MG63 (cell line): ENCODE measurements around the gene SPSB1. TPM values are rescaled to one million over a fixed set of nuclear protein-coding genes. Genes with fewer than 3 reads are reported as not detected.

ENCODE experiments used
- DNase-seq: peaks from one replicate; pipeline ENCODE4 v3.0.0-alpha.2; 2020
- H3K27me3 ChIP-seq: fragments of 250-450 bp; sonication (Bioruptor Pico); 2 replicates; pipeline ENCODE4 v1.5.1; 2020; ENCODE audit warnings: mild to moderate bottlenecking, moderate library complexity
- H3K36me3 ChIP-seq: fragments of 250-450 bp; sonication (Bioruptor Pico); 2 replicates; pipeline ENCODE4 v1.5.1; 2020; ENCODE audit warnings: mild to moderate bottlenecking, moderate library complexity
- H3K4me3 ChIP-seq: fragments of 250-450 bp; sonication (Bioruptor Pico); 2 replicates; pipeline ENCODE4 v1.5.1; 2020; ENCODE audit warnings: mild to moderate bottlenecking, moderate library complexity
- H3K9me3 ChIP-seq: fragments of 250-450 bp; sonication (Bioruptor Pico); 2 replicates; pipeline ENCODE4 v1.5.1; 2020; ENCODE audit warnings: mild to moderate bottlenecking, moderate library complexity
- total RNA-seq: library from RNA; depleted of rRNA; stranded (reverse); fragments of >200 nt; shearing (Covaris generic); gene quantifications from 2 replicates; pipeline ENCODE4 v1.2.3, GENCODE V29; 2014; ENCODE audit warnings: low replicate concordance

SPSB1 gene
- total RNA-seq, 1 experiment from 2014 or later, result 11.4 TPM

GRCh38 chr1:9305216-9305615 lies 12.5 kb downstream of the SPSB1 start:
- H3K36me3 ChIP-seq, result peaks cover 10% of the 10 kb centered on the region
- H3K9me3 ChIP-seq, result no peaks in the 10 kb centered on the region
- no peak for DNase-seq
- H3K27me3 ChIP-seq, result no peaks in the 10 kb centered on the region
- no peak overlapping the region for H3K4me3 ChIP-seq

DNA sequence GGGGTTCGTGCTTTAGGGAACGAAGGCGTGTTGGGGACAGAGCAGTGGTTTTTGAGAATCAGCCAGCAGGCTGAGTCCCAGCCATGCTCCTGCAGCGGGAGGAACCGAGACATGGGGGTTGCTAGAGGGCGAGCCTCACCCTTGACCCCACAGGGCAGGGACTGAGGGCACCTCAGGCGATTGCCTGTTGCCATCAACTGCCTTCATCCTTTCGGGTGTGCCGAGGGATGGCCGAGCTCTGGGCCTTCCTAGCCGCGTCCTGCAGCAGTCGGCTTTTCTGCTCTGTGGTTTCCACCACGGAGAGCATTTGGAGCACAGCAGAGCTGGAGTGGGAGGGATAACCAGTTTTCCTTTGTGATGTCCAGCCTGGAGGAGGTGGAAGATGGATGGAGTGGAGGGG lies 13.3 kb downstream of the SPSB1 start:
- no peak for DNase-seq
- Histone ChIP-seq H3K27me3 (no peaks in the 10 kb centered on the region), H3K36me3 (peaks cover 5% of the 10 kb centered on the region; the same call in 1 of the 2 replicates), H3K4me3 (no peak overlapping the region), H3K9me3 (no peaks in the 10 kb centered on the region)

DNA sequence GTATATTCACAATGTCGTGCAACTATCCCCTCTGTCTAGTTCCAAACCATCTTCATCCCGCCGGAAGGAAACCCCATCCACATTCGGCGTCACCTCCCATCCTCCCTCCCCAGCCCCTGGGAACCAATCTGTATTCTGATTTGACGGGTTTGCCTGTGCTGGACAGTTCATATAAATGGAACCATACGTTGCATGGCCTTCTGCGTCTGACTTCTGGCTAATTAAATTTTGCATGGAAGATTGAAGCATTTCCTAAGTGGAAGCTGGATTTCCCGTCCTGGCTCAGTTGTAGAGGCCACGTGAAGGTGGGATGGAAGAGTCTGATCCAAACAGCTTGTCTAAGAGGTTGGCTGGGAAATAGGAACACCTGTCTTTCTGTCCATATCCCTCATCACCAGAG lies 14.6 kb downstream of the SPSB1 start:
- H3K9me3 ChIP-seq, result no peaks in the 10 kb centered on the region
- no peak for DNase-seq
- no peaks in the 10 kb centered on the region for H3K36me3 ChIP-seq
- no peak overlapping the region for H3K4me3 ChIP-seq
- no peaks in the 10 kb centered on the region for H3K27me3 ChIP-seq

GRCh38 chr1:9308236-9308785 lies 15.6 kb downstream of the SPSB1 start:
- DNase-seq, result no peak
- no peaks in the 10 kb centered on the region for H3K27me3 ChIP-seq
- no peaks in the 10 kb centered on the region for H3K36me3 ChIP-seq
- no peaks in the 10 kb centered on the region for H3K9me3 ChIP-seq
- H3K4me3 ChIP-seq, result no peak overlapping the region

DNA sequence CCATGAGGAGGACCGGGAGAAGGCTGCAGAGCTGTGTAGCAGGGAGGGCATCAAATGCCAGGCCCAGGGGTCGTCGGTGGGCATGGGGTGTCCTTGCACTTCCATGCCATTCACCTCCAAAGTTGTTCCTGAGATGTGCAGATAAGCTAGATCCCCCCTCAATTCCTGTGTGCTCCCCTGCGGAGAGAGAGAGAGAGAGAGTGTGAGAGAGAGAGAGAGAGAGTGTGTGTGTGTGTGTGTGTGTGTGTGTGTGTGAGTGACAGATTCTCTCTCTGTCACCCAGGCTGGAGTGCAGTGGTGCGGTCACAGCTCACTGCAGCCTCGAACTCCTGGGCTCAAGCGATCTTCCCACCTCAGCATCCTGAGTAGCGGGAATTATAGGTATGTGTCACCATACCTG lies 16.4 kb downstream of the SPSB1 start:
- Histone ChIP-seq H3K9me3 (no peaks in the 10 kb centered on the region), H3K4me3 (no peak overlapping the region), H3K36me3 (no peaks in the 10 kb centered on the region), H3K27me3 (no peaks in the 10 kb centered on the region)
- DNase-seq, result no peak

DNA sequence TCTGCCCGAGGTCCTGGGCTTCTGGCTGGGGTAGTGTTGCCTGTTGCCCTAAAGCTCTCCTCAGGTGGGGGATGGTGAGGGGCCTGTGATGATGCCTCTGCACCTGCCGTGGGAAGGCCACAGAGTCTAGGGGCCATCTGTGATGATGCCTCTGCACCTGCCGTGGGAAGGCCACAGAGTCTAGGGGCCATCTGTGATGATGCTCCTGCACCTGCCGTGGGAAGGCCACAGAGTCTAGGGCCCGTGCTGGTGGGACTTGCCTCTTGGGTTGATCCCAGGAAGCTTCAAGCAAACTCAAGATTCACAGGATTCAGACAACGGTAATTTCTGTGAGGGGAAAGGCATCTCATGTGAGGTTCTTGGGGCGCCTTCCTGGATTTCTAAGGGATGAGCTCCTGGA lies 17.3 kb downstream of the SPSB1 start:
- no peak overlapping the region for H3K4me3 ChIP-seq
- H3K27me3 ChIP-seq, result no peaks in the 10 kb centered on the region
- no peak for DNase-seq
- H3K9me3 ChIP-seq, result no peaks in the 10 kb centered on the region
- H3K36me3 ChIP-seq, result no peaks in the 10 kb centered on the region

DNA sequence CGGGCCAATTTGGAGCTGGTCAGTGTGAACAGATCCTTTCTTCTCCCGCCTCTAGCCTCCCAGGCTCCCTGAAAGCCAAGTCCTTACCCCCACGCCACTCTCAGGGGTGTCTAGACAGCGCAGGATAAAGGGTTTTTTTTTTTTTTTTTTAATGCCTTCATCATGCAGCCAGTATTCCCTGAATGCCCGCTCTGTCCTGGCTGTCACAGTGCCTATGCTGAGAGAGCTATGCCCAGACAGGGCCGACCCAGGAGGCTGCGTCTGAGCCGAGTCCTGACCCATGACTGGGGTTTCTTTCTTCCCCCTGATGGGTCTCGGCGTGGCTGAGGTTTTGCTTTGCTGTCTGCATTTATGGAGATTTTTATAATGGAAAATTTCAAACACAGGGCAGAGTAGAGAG lies 18.3 kb downstream of the SPSB1 start:
- Histone ChIP-seq H3K9me3 (no peaks in the 10 kb centered on the region), H3K27me3 (no peaks in the 10 kb centered on the region), H3K4me3 (no peak overlapping the region), H3K36me3 (no peaks in the 10 kb centered on the region)
- DNase-seq, result no peak

DNA sequence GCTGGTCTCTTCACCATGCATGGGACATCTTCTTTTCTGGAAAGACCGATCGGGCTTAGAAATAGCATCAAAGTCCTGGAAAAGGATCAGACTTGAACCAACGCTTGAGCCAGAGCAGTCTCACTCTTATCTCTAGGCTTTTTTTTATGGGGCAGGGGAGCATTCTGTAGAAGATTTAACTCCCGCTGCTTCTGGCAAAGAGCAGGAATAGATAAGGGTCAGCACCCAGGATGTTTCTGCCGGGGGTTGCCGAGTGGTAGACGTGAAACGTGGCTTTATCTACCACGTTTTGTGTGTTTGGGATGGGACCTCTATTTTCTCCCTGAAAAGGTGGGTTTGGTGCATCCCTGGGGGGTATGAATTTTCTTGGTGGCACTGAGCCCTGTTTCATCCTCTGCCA lies 18.8 kb downstream of the SPSB1 start:
- H3K9me3 ChIP-seq, result no peaks in the 10 kb centered on the region
- H3K36me3 ChIP-seq, result no peaks in the 10 kb centered on the region
- H3K27me3 ChIP-seq, result no peaks in the 10 kb centered on the region
- no peak for DNase-seq
- H3K4me3 ChIP-seq, result no peak overlapping the region

- no peak for DNase-seq
- Histone ChIP-seq H3K36me3 (no peaks in the 10 kb centered on the region), H3K4me3 (no peak overlapping the region), H3K9me3 (no peaks in the 10 kb centered on the region), H3K27me3 (no peaks in the 10 kb centered on the region)
Measured at GRCh38 chr1:9312168-9312720, 19.6 kb downstream of the SPSB1 start.

DNA sequence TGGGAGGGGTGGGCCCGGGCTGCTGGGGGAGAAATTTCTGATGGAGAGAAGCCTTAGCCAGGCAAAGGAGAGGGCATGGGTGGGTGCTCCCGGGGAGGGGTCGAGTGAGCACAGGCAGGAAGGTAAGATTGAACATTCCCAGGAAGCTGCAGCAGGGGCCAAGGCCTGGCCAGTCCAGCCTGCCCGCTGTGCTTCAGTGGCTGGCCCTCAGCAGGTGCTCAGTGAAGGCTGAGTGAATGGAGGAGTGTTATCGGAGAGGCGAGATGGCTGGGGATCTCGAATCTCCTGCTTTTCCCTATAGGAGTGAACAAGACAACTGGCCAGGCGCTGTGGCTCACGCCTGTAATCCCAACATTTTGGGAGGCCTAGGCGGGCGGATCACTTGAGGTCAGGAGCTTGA lies 20.9 kb downstream of the SPSB1 start:
- no peaks in the 10 kb centered on the region for H3K9me3 ChIP-seq
- DNase-seq, result no peak
- no peaks in the 10 kb centered on the region for H3K27me3 ChIP-seq
- H3K36me3 ChIP-seq, result no peaks in the 10 kb centered on the region; the same call in 1 of the 2 replicates
- H3K4me3 ChIP-seq, result no peak overlapping the region

DNA sequence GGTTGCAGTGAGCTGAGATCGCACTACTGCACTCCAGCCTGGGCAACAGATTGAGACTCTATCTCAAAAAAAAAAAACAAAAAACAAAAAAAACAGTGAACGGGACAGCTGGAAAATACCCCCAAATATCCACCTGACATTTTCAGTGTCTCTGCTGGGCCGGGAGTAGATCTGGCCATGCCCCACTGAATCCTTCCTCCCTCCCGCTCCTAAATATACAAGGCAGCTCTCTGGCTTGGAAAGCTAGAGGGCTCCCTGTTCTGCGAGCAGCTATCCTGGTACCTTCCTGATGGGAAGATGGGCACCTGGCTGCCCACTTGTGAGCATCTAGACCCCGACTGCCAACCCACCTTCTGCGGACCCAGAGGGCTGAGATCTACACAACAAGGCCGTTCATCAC lies 21.4 kb downstream of the SPSB1 start:
- H3K36me3 ChIP-seq, result no peaks in the 10 kb centered on the region; the same call in 1 of the 2 replicates
- H3K27me3 ChIP-seq, result no peaks in the 10 kb centered on the region
- H3K9me3 ChIP-seq, result no peaks in the 10 kb centered on the region
- DNase-seq, result no peak
- H3K4me3 ChIP-seq, result no peak overlapping the region

- H3K4me3 ChIP-seq, result no peak overlapping the region
- H3K36me3 ChIP-seq, result no peaks in the 10 kb centered on the region; the same call in 1 of the 2 replicates
- DNase-seq, result no peak
- no peaks in the 10 kb centered on the region for H3K27me3 ChIP-seq
- no peaks in the 10 kb centered on the region for H3K9me3 ChIP-seq
Measured at GRCh38 chr1:9314711-9315379, 22.2 kb downstream of the SPSB1 start.

DNA sequence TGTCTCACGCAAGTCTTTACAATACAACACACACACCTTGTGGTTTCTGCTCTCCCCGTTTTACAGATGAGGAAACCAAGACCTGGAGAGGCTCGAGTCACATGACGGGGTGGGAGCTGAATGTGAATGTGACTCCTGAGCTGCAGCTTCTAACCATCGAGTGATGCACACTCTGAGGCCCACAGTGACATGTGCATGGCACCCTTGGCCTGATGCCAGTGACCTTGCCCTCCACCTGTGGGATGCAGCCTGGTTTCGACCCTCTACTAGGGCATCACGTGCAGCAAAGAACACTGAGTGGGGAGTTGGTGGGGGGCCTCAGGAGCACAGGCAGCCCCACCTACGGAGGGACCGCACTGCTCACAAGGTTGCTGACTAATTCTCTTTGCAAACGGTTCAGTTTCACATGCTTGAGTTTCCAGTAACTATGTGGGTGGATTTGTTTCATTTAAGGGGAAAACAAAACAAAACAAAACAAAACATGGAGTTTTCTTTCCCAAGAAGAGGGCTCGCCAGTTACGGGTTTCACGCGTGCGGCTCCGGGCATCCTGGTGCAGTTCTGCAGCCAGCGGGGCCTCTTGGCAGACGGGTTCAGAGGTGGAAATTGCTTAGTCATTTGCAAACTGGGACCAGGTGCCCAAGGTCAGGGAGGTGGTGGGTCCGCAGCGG lies 22.9 kb downstream of the SPSB1 start:
- H3K4me3 ChIP-seq, result no peak overlapping the region
- DNase-seq, result peak; percentile 52

GRCh38 chr1:9316080-9316444 lies 23.4 kb downstream of the SPSB1 start:
- DNase-seq, result peak; percentile 50
- no peaks in the 10 kb centered on the region; the same call in 1 of the 2 replicates for H3K36me3 ChIP-seq
- no peaks in the 10 kb centered on the region for H3K27me3 ChIP-seq
- H3K4me3 ChIP-seq, result no peak overlapping the region
- no peaks in the 10 kb centered on the region for H3K9me3 ChIP-seq

More for the DNA sequence above, 22.9 kb downstream of the SPSB1 start:
- Histone ChIP-seq H3K9me3 (no peaks in the 10 kb centered on the region), H3K36me3 (no peaks in the 10 kb centered on the region; the same call in 1 of the 2 replicates), H3K27me3 (no peaks in the 10 kb centered on the region)

- H3K4me3 ChIP-seq, result no peak overlapping the region
- H3K27me3 ChIP-seq, result no peaks in the 10 kb centered on the region
- no peaks in the 10 kb centered on the region; the same call in 1 of the 2 replicates for H3K36me3 ChIP-seq
- H3K9me3 ChIP-seq, result no peaks in the 10 kb centered on the region
- DNase-seq, result no peak
Measured at GRCh38 chr1:9316512-9316911, 23.8 kb downstream of the SPSB1 start.

DNA sequence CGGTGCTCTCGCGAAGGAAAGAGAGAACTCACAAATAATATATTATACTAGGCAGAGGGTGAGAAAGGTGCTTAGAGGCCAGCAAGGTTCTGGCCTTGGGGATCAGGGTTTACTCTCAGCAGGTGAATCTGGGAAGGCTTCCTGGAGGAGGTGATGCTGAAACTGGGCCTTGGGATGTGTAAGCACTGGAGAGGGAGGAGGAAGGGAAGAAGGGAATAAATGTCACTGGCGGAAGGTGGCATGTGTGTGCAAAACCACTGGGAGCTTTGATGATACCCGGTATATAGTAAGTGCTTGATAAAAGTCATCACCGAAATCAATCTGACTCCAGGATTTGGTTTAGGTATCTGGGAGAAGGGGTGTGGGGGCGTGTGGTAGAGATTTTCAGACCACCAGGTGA lies 24.4 kb downstream of the SPSB1 start:
- Histone ChIP-seq H3K4me3 (no peak overlapping the region), H3K9me3 (no peaks in the 10 kb centered on the region), H3K27me3 (no peaks in the 10 kb centered on the region), H3K36me3 (no peaks in the 10 kb centered on the region; the same call in 1 of the 2 replicates)
- DNase-seq, result no peak

DNA sequence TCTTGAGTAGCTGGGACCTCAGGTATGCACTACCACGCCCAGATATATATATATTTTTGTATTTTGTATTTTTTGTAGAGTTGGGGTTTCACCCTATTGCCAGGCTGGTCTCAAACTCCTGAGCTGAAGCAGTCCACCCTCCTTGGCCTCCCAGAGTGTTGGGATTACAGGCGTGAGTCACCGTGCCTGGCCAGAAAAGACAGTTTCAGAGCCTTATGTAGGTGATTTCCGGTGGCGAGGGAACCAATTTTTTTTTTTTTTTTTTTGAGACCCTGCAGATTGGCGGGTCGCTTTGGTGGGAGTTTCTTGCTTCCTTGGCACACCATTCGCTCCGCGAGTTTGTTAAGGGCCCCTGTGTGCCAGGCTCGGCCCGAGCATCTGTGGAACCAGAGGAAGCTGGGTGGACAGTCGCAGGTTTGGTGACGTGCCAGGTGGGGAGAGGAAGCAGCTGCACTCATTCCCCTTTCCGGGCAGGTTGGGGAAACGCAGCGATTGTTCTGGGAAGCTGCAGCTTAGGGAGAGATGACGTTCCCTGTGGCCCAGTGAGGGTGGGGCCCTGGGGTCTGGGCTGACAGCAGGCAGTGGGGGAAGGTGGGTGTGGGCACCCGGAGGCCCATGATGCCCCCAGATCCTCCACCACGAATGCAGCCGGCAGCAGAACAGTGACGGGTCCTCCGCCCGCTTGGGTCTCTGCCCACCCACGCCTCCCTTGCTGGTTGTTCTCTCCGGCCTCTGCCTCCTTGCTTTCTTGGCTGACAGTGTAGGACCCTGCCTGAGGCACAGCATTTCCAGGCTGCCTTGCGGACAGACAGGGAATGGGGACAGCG lies 25.1 kb downstream of the SPSB1 start:
- H3K4me3 ChIP-seq, result no peak overlapping the region
- H3K9me3 ChIP-seq, result no peaks in the 10 kb centered on the region
- peak; percentile 68 for DNase-seq

More for the DNA sequence above, 25.1 kb downstream of the SPSB1 start:
- Histone ChIP-seq H3K36me3 (no peaks in the 10 kb centered on the region; the same call in 1 of the 2 replicates), H3K27me3 (no peaks in the 10 kb centered on the region)
